NCI-H1436 treated with DMSO at 0.1 percent for 48 hours (cell line): ENCODE results near the gene PRKCE.

Source experiments
- DNase-seq: peaks from one replicate; lab custom pipeline; 2025; lab: John Stamatoyannopoulos, UW

Gene PRKCE

GRCh38 chr2:46079985-46080560 lies 428.6 kb downstream of the PRKCE start:
- DNase-seq: no peak

GRCh38 chr2:46082531-46083485 lies 431.3 kb downstream of the PRKCE start:
- no peak for DNase-seq

GRCh38 chr2:46086578-46087070 lies 435.1 kb downstream of the PRKCE start:
- DNase-seq: no peak

DNA sequence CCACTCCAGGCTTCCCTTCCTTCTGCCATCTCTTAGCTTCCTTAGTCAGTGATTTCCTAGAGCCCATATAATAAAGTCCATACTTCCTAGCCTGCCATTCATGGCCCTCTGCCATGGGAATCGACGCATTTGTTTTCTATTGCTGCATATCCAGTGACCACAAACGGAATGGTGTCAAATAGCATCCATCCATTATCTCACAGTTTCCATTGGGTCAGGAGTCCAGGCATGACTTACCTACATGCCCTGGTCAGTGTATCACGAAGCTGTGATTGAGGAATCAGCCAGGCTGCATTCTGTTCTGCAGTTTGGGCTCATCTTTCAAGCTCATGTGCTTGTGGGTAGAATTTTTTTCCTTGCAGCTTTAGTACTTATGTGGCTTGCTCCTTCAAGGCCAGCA lies 436.0 kb downstream of the PRKCE start:
- no peak for DNase-seq

DNA sequence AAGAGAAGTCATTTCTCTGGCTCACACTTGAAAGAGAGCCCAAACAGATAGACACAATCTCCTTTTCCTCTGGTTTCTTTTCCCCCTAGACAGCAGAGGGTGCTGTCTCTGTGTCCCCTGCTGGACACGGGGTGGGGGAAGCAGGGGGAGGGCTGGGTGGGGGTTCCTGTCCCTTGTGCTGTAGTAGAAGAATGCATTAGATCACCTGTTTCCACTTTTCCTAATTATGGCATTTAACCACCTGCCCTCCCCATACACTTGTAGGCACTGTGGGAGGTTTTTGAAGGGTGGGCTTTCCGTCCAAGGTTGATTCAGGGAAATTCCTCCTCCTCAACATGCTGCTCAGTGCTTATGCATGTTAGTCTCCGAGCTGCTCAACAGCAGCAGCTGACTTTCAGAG lies 439.5 kb downstream of the PRKCE start:
- no peak for DNase-seq

- DNase-seq: no peak
Measured at GRCh38 chr2:46091961-46092667, 440.6 kb downstream of the PRKCE start.

GRCh38 chr2:46094689-46095088 lies 443.2 kb downstream of the PRKCE start:
- no peak for DNase-seq

DNA sequence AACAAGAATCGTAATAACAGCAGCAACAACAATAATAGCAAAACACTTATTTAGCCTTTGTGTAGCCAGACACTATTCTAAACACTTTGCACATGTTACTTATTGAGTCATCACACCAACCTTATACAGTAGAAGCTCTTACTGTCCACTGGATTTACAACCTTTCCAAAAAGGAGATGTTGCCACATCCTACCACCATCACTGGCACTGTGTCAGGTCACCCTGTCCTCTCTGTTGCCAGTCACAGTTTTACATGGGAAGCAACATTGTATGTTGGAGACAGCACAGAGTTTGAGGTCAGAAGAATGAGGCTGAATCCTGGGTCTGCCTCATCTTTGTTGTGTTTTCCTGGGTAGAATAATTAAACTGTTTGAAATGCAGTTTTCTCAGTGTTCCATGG lies 444.4 kb downstream of the PRKCE start:
- no peak for DNase-seq

- DNase-seq: no peak
Measured at GRCh38 chr2:46096260-46096659, 444.8 kb downstream of the PRKCE start.

DNA sequence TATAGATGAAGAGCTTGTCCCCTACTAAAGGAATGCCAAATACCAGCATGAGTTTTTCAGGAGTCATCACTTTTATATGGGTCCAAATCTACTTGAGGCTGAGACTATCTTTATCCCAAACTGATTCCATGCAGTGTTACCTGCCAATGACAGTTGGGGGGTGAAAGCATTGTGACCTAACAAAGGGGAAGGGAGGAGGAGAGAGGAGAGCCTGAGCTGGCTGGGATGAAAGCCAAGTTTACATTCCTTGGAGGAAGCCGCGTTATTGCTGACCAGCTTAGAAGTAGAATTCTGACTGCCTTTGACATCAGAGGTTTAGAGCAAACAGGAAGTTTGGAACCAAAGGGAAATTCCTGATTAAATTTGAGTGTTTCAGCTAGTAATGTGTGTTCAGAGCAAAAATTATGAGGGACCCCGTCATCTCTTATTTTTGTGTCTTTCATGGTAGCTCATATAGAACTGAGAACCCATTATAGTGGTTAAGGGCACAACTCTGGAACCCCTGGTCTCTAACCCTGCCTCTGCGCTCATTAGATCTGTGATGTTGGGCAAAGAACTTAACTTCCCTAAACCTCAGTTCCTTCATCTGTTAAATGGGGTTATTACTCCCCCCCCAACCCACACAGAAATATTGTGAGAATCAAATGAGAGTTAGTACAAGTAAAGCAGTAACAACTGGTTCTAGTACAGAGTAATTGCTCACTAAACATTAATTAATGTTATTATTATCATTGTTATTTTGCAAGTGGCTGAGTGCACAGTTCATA lies 446.4 kb downstream of the PRKCE start:
- no peak for DNase-seq

DNA sequence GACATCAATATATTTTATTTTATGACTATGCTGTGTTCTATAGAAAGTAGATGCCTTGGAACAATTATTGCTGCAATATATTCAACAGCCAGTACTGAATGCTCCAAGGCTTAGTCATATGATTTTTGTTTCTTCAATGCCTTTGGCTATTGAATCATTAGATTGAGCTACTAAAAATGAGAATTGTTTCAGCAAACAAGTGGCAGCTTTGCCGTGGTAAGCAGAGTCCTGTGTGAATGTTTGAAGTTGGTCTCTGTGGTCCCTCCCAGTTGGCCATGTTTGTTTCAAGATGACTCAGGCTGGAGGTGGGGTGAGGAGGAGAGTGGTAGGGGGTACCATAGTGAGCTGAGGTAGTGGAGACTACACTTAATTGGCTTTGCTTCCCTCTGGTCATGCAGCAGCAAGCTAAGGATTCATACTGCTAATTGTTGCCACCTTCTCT lies 447.2 kb downstream of the PRKCE start:
- no peak for DNase-seq

DNA sequence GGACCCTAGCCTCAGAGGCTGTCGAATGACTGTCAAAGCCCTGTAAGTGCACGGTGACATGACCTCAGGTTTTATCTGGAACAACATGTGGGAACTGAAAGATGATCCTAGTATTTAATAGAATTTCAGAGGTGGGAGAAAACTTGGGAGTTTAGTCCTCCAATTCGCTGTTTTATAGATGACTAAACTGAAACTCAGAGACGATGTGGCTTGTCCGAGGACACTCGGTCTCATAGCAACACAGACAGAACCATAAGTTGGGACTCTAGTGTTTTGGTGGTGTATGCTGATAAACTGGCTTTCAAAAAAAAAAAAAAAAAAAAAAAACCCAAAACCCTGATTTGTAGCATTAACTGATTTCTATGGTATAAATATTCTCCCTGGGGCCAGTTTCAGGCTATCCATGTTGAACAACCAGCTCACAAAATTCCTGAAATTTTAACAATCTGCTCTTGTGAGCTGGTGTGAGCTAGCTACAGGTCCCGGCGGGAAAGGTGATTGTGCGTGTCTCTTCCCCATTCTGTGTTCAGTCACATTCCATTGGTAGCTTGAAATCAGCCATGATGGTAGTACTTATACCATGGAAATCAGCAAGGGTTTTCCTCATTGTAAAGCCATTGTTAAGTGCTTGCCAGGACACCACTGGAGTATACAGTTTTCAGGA lies 450.2 kb downstream of the PRKCE start:
- no peak for DNase-seq

- DNase-seq: no peak
Measured at GRCh38 chr2:46106690-46107089, 455.2 kb downstream of the PRKCE start.

- no peak for DNase-seq
Measured at GRCh38 chr2:46114996-46115395, 463.5 kb downstream of the PRKCE start.

- no peak for DNase-seq
Measured at GRCh38 chr2:46116150-46116549, 464.7 kb downstream of the PRKCE start.

DNA sequence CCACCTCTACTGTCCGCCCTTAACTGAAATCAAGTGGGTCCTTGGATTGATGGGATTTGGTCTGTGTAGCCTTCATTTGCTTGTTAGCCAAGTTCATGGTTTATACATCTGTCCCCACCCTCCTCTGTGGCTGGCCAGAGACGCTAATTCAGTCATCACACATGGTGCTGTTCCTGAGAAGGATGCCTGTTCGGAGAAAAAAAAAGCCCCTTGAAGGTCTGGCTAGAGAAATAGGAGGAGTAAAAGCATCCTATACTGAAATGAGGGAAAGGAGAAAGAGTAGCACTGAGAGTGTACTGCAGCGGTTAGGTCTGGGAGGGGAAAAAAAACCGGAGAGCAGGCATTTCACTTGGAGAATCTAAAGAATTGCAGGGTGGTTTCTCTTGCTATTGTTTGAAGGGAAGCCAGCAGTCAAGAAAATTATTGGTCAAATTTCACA lies 465.1 kb downstream of the PRKCE start:
- no peak for DNase-seq

- no peak for DNase-seq
Measured at GRCh38 chr2:46117379-46117778, 465.9 kb downstream of the PRKCE start.

GRCh38 chr2:46117994-46118393 lies 466.5 kb downstream of the PRKCE start:
- DNase-seq: no peak

GRCh38 chr2:46118656-46119371 lies 467.3 kb downstream of the PRKCE start:
- DNase-seq: no peak

DNA sequence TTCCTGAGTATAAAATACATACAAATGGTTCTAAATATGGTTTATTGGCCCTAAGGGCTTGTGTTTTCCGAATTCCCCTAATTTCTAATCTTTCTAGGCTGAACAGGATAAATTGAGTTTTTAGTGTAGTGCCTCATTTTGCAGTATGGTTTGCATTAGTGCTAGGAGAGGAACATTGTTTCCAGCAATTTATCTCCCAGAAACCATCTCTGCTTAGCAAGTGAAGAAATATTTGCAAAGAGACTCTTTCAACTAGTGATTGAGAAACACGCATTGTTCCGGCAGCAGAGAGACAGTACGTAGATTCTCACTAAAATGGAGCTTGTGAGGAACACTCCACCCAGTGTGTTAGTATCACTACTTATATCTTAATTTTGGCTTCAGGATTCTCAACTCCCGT lies 468.0 kb downstream of the PRKCE start:
- no peak for DNase-seq
